ENCODE results near the gene POP4.
"Not testable (repeated sequence)": the region's sequence is repeated elsewhere in the genome, so short reads cannot be mapped to it uniquely, and the experiment has no call there.

POP4 gene

GRCh38 chr19:29605653-29606419, at the start of gene POP4:
Gene POP4 (plus strand): TSS chr19:29606283. CDS start chr19:29606319, 36 bp downstream.
- peak; percentile 72 to 79 for ATAC-seq

- not testable (repeated sequence) for ATAC-seq
Observed at GRCh38 chr19:29559110-29559509, 47.0 kb upstream of the POP4 start.

GRCh38 chr19:29559743-29560142, 46.3 kb upstream of the POP4 start:
- no peak for ATAC-seq

- ATAC-seq, result no peak
Observed at GRCh38 chr19:29560313-29561075, 45.6 kb upstream of the POP4 start.

- ATAC-seq, result no peak
Observed at GRCh38 chr19:29561601-29562000, 44.5 kb upstream of the POP4 start.

- no peak for ATAC-seq
Observed at GRCh38 chr19:29562299-29563297, 43.5 kb upstream of the POP4 start.

GRCh38 chr19:29563486-29564101, 42.5 kb upstream of the POP4 start:
- no peak for ATAC-seq

GRCh38 chr19:29564574-29565005, 41.5 kb upstream of the POP4 start:
- ATAC-seq, result peak in 1 of 2 donors; percentile 22

GRCh38 chr19:29565171-29565570, 40.9 kb upstream of the POP4 start:
- ATAC-seq, result no peak

GRCh38 chr19:29566496-29567054, 39.5 kb upstream of the POP4 start:
- ATAC-seq, result no peak

GRCh38 chr19:29567366-29567915, 38.6 kb upstream of the POP4 start:
- ATAC-seq, result no peak

- ATAC-seq, result no peak
Observed at GRCh38 chr19:29568036-29569025, 37.8 kb upstream of the POP4 start.

GRCh38 chr19:29569038-29569911, 36.8 kb upstream of the POP4 start:
- no peak for ATAC-seq

- ATAC-seq, result no peak
Observed at GRCh38 chr19:29571181-29571580, 34.9 kb upstream of the POP4 start.

GRCh38 chr19:29573486-29573885, 32.6 kb upstream of the POP4 start:
- ATAC-seq, result no peak

GRCh38 chr19:29574510-29574909, 31.6 kb upstream of the POP4 start:
- no peak for ATAC-seq

GRCh38 chr19:29576046-29576606, 30.0 kb upstream of the POP4 start:
- ATAC-seq, result peak; percentile 26 to 36

GRCh38 chr19:29576761-29577648, 29.1 kb upstream of the POP4 start:
- ATAC-seq, result peak; percentile 86 to 94
